GM12878 (cell line): ENCODE results near the gene APLP2. TPM values are rescaled to one million over a fixed set of nuclear protein-coding genes. Genes with fewer than 3 reads are reported as not detected.

Experiments used
- ATAC-seq: fragments of 200-7000 bp; cut with Tn5 transposase; 3 replicates; pipeline ENCODE4 v1.9.1; 2020; ENCODE audit warnings: mild to moderate bottlenecking, moderate library complexity
- BruUV-seq: library from RNA; stranded (reverse); fragments of 400-500 nt; replicated peaks from 2 replicates; lab custom pipeline; 2021; lab: Mats Ljungman, UMichigan
- CTCF ChIA-PET: fragments of 300-600 bp; sonication (Branson Sonifier 250); formaldehyde crosslinking; extraction: SDS; loops from one replicate; lab custom pipeline; 2021; ENCODE audit warnings: inconsistent platforms; lab: Yijun Ruan, JAX
- POLR2A ChIA-PET: fragments of 350-600 bp; formaldehyde crosslinking; extraction: SDS; loops from one replicate; lab custom pipeline; 2021; ENCODE audit warnings: inconsistent platforms; lab: Charles Lee
- RAD21 ChIA-PET: fragments of 300-600 bp; sonication (Branson Sonifier 250); formaldehyde crosslinking; loops from one replicate; lab custom pipeline; 2023; ENCODE audit warnings: antibody characterized with exemption; ENCODE audit not compliant: unreplicated experiment; lab: Charles Lee
- SMC1A ChIA-PET: fragments of 300-600 bp; sonication (Branson Sonifier 250); formaldehyde crosslinking; loops from one replicate; lab custom pipeline; 2023; ENCODE audit not compliant: unreplicated experiment, uncharacterized antibody; lab: Charles Lee
- DNase-seq: peaks from one replicate; pipeline ENCODE4 v3.0.0-alpha.2; 2011; ENCODE audit warnings: low read depth, low spot score
- FAIRE-seq: peaks from 3 replicates; lab custom pipeline; 2011; peaks lifted over from hg19 to GRCh38; lab: Jason Lieb, UNC
- H2AFZ ChIP-seq: 2 replicates; pipeline ENCODE4 v1.6.0; 2011; ENCODE audit warnings: low read depth, low read length, control low read depth; ENCODE audit not compliant: control insufficient read depth
- H3K27ac ChIP-seq: 2 replicates; pipeline ENCODE4 v1.5.1; 2011; ENCODE audit warnings: control low read depth; ENCODE audit not compliant: control insufficient read depth, insufficient read depth
- H3K27me3 ChIP-seq, 2 experiments: replicated peaks in 1 of 2; 2 replicates each; pipeline versions ENCODE4 v1.6.0 to v1.6.1; 2011; ENCODE audit warnings: low read length in 1 of 2; ENCODE audit not compliant: control insufficient read depth in 2 of 2, insufficient read depth in 2 of 2
- H3K36me3 ChIP-seq, 2 experiments: 2 replicates each; pipeline ENCODE4 v1.5.1; 2011; ENCODE audit warnings: low read length in 1 of 2; ENCODE audit not compliant: control insufficient read depth in 2 of 2, insufficient read depth in 2 of 2
- H3K4me1 ChIP-seq: 2 replicates; pipeline ENCODE4 v1.6.1; 2011; ENCODE audit warnings: mild to moderate bottlenecking, low read length, moderate library complexity, mixed read lengths; ENCODE audit not compliant: control insufficient read depth, insufficient read depth
- H3K4me2 ChIP-seq: 2 replicates; pipeline ENCODE4 v1.6.0; 2011; ENCODE audit warnings: control low read depth; ENCODE audit not compliant: control insufficient read depth, insufficient read depth
- H3K4me3 ChIP-seq: fragments of 200-600 bp; sonication (generic); 2 replicates; pipeline ENCODE4 v1.5.1; 2016
- H3K79me2 ChIP-seq: 2 replicates; pipeline ENCODE4 v1.6.0; 2011; ENCODE audit warnings: low read length; ENCODE audit not compliant: control insufficient read depth, insufficient read depth
- H3K9ac ChIP-seq: 2 replicates; pipeline ENCODE4 v1.8.0; 2011; ENCODE audit warnings: low read length, control low read depth, mixed read lengths; ENCODE audit not compliant: control insufficient read depth, insufficient read depth
- H3K9me3 ChIP-seq: replicated peaks from 3 replicates; pipeline ENCODE4 v1.5.1; 2011; ENCODE audit warnings: mild to moderate bottlenecking, low read length; ENCODE audit not compliant: control insufficient read depth, insufficient read depth
- H4K20me1 ChIP-seq: 2 replicates; pipeline ENCODE4 v1.6.0; 2011; ENCODE audit not compliant: control insufficient read depth, insufficient read depth
- E2F4 ChIP-seq: IDR thresholded peaks from 2 replicates; pipeline ENCODE4 v1.6.1; 2012; ENCODE audit warnings: low read depth, low read length, improper control_type of control experiment
- EGR1 ChIP-seq, 2 experiments: IDR thresholded peaks; 1 replicate in 1 of 2; 2 replicates in 1 of 2; pipeline ENCODE4 v1.6.1; 2011 to 2012; ENCODE audit warnings: low read depth in 2 of 2, low read length in 2 of 2, borderline replicate concordance in 1 of 2, mild to moderate bottlenecking in 1 of 2, moderate library complexity in 1 of 2
- HDGF ChIP-seq: fragments of 450-650 bp; IDR thresholded peaks from 2 replicates; pipeline ENCODE4 v1.6.1; 2016; ENCODE audit warnings: antibody characterized with exemption
- IKZF1 ChIP-seq: fragments of 450-650 bp; conservative IDR thresholded peaks from 2 replicates; pipeline ENCODE4 v1.6.1; 2017; ENCODE audit warnings: antibody characterized with exemption, mild to moderate bottlenecking
- NFYA ChIP-seq: IDR thresholded peaks from 2 replicates; pipeline ENCODE4 v1.6.1; 2011; ENCODE audit warnings: low read depth, mild to moderate bottlenecking, low read length, improper control_type of control experiment, borderline replicate concordance
- PML ChIP-seq: IDR thresholded peaks from 2 replicates; pipeline ENCODE4 v1.6.1; 2012; ENCODE audit warnings: low read length, inconsistent platforms
- RAD21 ChIP-seq: IDR thresholded peaks from 2 replicates; pipeline ENCODE4 v1.6.1; 2011; ENCODE audit warnings: mild to moderate bottlenecking, low read depth, low read length, moderate library complexity; ENCODE audit not compliant: insufficient read depth
- TARDBP ChIP-seq: IDR thresholded peaks from 2 replicates; pipeline ENCODE4 v1.6.1; 2016; ENCODE audit warnings: borderline replicate concordance
- TCF3 ChIP-seq: IDR thresholded peaks from 2 replicates; pipeline ENCODE4 v1.6.1; 2012; ENCODE audit warnings: low read depth, mild to moderate bottlenecking, low read length, borderline replicate concordance; ENCODE audit not compliant: insufficient read depth
- ZBTB40 ChIP-seq: fragments of 450-650 bp; IDR thresholded peaks from 2 replicates; pipeline ENCODE4 v1.6.1; 2016; ENCODE audit warnings: mild to moderate bottlenecking, moderate library complexity, borderline replicate concordance
- WGBS: methylation state at CpG from one replicate; pipeline ENCODE4 v1.1.6; 2016; ENCODE audit warnings: low lambda C conversion rate; ENCODE audit not compliant: insufficient replicate concordance, insufficient coverage; ENCODE audit errors: missing lambda C conversion rate; 5-methylcytosine and 5-hydroxymethylcytosine counted together
- in situ Hi-C: fragments of 300-500 bp; cut with MboI; formaldehyde crosslinking; loops from 9 replicates; pipeline ENCODE4 v1.14.3; 2018; ENCODE audit warnings: mixed read lengths
- intact Hi-C: fragments of 100-400 bp; cut with micrococcal nuclease; formaldehyde crosslinking; loops from one replicate; pipeline ENCODE4 v1.14.2; 2022; ENCODE audit not compliant: unreplicated experiment
- polyA plus RNA-seq, 11 experiments: library from polyadenylated mRNA; depleted of rRNA in 4 of 11; unstranded in 6 of 11; stranded (reverse) in 5 of 11; fragments of >200 nt; fragmentation: Nextera tagmentation in 4 of 11; fragmentation: Illumina TruSeq in 1 of 11; extraction: Ambion mirVana in 4 of 11; extraction: Trizol in 1 of 11; gene quantifications; 1 replicate in 1 of 11; 2 replicates in 10 of 11; pipeline versions ENCODE4 v1.2.1 to v1.2.3, GENCODE V29; 2011 to 2016; ENCODE audit warnings: inconsistent platforms in 2 of 11, missing spikeins in 2 of 11, low read depth in 1 of 11
- total RNA-seq, 4 experiments: library from RNA; depleted of rRNA in 3 of 4; stranded (reverse); fragments of >200 nt in 3 of 4; fragmentation: Illumina TruSeq in 1 of 4; extraction: Trizol in 1 of 4; gene quantifications; 2 replicates each; pipeline versions ENCODE4 v1.2.1 to v1.2.3, GENCODE V29; 2013 to 2021

The APLP2 gene
- total and polyA plus RNA-seq, 10 of the 15 experiments (the other 5 are each of a cell fraction or from before 2014, with no cell fraction given): 2.3 to 38.8 (median 21.3) TPM

- TF ChIP-seq IKZF1 (no peak), E2F4 (no peak), TARDBP (no peak), EGR1 (IDR thresholded peaks at IDR 0.05; ENCODE audit: borderline replicate concordance in 1 of 2, low read depth in 2 of 2, low read length in 2 of 2) (no peak)
- TF ChIP-seq, all 136 proteins: peak for 0
- in situ Hi-C loops: no loop called here
- Histone ChIP-seq H3K27ac (no peak overlapping the region), H3K79me2 (no peaks in the 10 kb centered on the region), H3K9ac (no peak overlapping the region), H4K20me1 (no peaks in the 10 kb centered on the region), H3K4me1 (no peaks in the 10 kb centered on the region), H3K4me2 (no peak overlapping the region), H2AFZ (no peak overlapping the region), H3K4me3 (no peak overlapping the region), H3K36me3 (no peaks in the 10 kb centered on the region), H3K27me3 (peaks cover 0 to 3% of the 10 kb centered on the region in 2 experiments; a peak in 1 of 4 replicates), H3K9me3 (no peaks in the 10 kb centered on the region)
- FAIRE-seq: no peak
- POLR2A ChIA-PET: no interaction called here
- SMC1A ChIA-PET: no interaction called here
- no peak for DNase-seq
- no peak for ATAC-seq
- intact Hi-C loops: loop anchor here (5.0 kb wide), 1 partner anchor 58 kb away; no protein-coding TSS in a partner anchor
- 52% methylated on average over 2 of the region's 2 CpGs for WGBS
- CTCF ChIA-PET: no interaction called here
- RAD21 ChIA-PET: no interaction called here
- no TSS peak for BruUV-seq
Measured at GRCh38 chr11:130074736-130075135, 5.0 kb downstream of the APLP2 start.

GRCh38 chr11:130076778-130077481, 7.2 kb downstream of the APLP2 start:
- Histone ChIP-seq H3K27me3 (peaks cover 0 to 2% of the 10 kb centered on the region in 2 experiments; a peak in 1 of 4 replicates), H3K4me3 (no peak overlapping the region), H4K20me1 (no peaks in the 10 kb centered on the region), H3K27ac (no peak overlapping the region), H3K9me3 (no peaks in the 10 kb centered on the region), H3K79me2 (no peaks in the 10 kb centered on the region), H3K4me1 (no peaks in the 10 kb centered on the region), H3K4me2 (no peak overlapping the region), H2AFZ (no peak overlapping the region), H3K9ac (no peak overlapping the region), H3K36me3 (no peaks in the 10 kb centered on the region)
- ChIA-PET SMC1A (interaction anchor here (0.9 to 1.7 kb wide), 3 partner anchors 10 to 152 kb away, joined by 3 to 5 read pairs (median 3); no protein-coding TSS in a partner anchor), RAD21 (interaction anchor here (1.5 kb wide), 1 partner anchor 55 kb away, joined by 4 read pairs; no protein-coding TSS in a partner anchor), CTCF (interaction anchor here (0.5 to 2.2 kb wide), 3 partner anchors 10 to 147 kb away, joined by 3 to 6 read pairs (median 4); no protein-coding TSS in a partner anchor), POLR2A (interaction anchor here (1.0 kb wide), 1 partner anchor 76 kb away, joined by 3 read pairs; no protein-coding TSS in a partner anchor)
- intact Hi-C loops (no loop called here), in situ Hi-C loops (no loop called here)
- BruUV-seq: no TSS peak
- DNase-seq: no peak
- no peak for ATAC-seq
- TF ChIP-seq PML (no peak), RAD21 (no peak), ZBTB40 (no peak), TCF3 (no peak), NFYA (no peak), HDGF (no peak)
- FAIRE-seq: no peak
- 46% methylated on average over 4 of the region's 4 CpGs for WGBS
